ENCODE results near the gene ITIH3.

The ITIH3 gene

GRCh38 chr3:52787246-52787645, 7.3 kb upstream of the ITIH3 start:
- H3K4me3 ChIP-seq (ENCODE audit: low read depth, low read length), result no peak overlapping the region
- DNase-seq (ENCODE audit: low read depth), result no peak
- no peak for TF ChIP-seq CTCF (IDR thresholded peaks at IDR 0.05; ENCODE audit: control insufficient read depth, extremely low read depth, insufficient read depth)

- no peak overlapping the region for H3K4me3 ChIP-seq (ENCODE audit: low read depth, low read length)
- TF ChIP-seq CTCF (IDR thresholded peaks at IDR 0.05; ENCODE audit: control insufficient read depth, extremely low read depth, insufficient read depth), result no peak
- no peak for DNase-seq (ENCODE audit: low read depth)
Measured at GRCh38 chr3:52787672-52788625, 6.6 kb upstream of the ITIH3 start.

- no peak overlapping the region for H3K4me3 ChIP-seq (ENCODE audit: low read depth, low read length)
- TF ChIP-seq CTCF (IDR thresholded peaks at IDR 0.05; ENCODE audit: control insufficient read depth, extremely low read depth, insufficient read depth), result no peak
- DNase-seq (ENCODE audit: low read depth), result no peak
Measured at GRCh38 chr3:52788890-52789745, 5.5 kb upstream of the ITIH3 start.

GRCh38 chr3:52789746-52790040, 4.9 kb upstream of the ITIH3 start:
- H3K4me3 ChIP-seq (ENCODE audit: low read depth, low read length), result no peak overlapping the region
- no peak for DNase-seq (ENCODE audit: low read depth)
- no peak for TF ChIP-seq CTCF (IDR thresholded peaks at IDR 0.05; ENCODE audit: control insufficient read depth, extremely low read depth, insufficient read depth)

- no peak for TF ChIP-seq CTCF (IDR thresholded peaks at IDR 0.05; ENCODE audit: control insufficient read depth, extremely low read depth, insufficient read depth)
Measured at GRCh38 chr3:52790337-52790736, 4.3 kb upstream of the ITIH3 start.

GRCh38 chr3:52790741-52791140, 3.9 kb upstream of the ITIH3 start:
- H3K4me3 ChIP-seq (ENCODE audit: low read depth, low read length), result no peak overlapping the region
- TF ChIP-seq CTCF (IDR thresholded peaks at IDR 0.05; ENCODE audit: control insufficient read depth, extremely low read depth, insufficient read depth), result no peak
- DNase-seq (ENCODE audit: low read depth), result no peak

More at GRCh38 chr3:52790337-52790736, 4.3 kb upstream of the ITIH3 start:
- no peak for DNase-seq (ENCODE audit: low read depth)
- no peak overlapping the region for H3K4me3 ChIP-seq (ENCODE audit: low read depth, low read length)

All from LNCaP clone FGC (cell line).